Activated CD8-positive, alpha-beta memory T cell treated with anti-CD3 and anti-CD28 coated beads, Interleukin-2, amount 50 U/mL, for 1 hour (primary cell): Measurements from ENCODE around the gene KRTAP4-12.
"Not testable (repeated sequence)": the region's sequence is repeated elsewhere in the genome, so short reads cannot be mapped to it uniquely, and the experiment has no call there.

Source experiments
- DNase-seq: peaks from one replicate; pipeline ENCODE4 v3.0.0-alpha.2; 2020; ENCODE audit errors: extremely low read depth

Gene KRTAP4-12

GRCh38 chr17:41096055-41096454 is 27.9 kb downstream of the KRTAP4-12 start:
- DNase-seq, result no peak

- not testable (repeated sequence) for DNase-seq
These were observed 35.1 kb downstream of the KRTAP4-12 start for GRCh38 chr17:41088760-41089352.

- DNase-seq, result not testable (repeated sequence)
These were observed 39.7 kb downstream of the KRTAP4-12 start, which contains the start of gene KRTAP4-7 for GRCh38 chr17:41084100-41084856. Gene KRTAP4-7 (plus strand): TSS chr17:41084150. CDS start chr17:41084207, 57 bp downstream.

GRCh38 chr17:41083427-41083826 is 40.6 kb downstream of the KRTAP4-12 start:
- DNase-seq, result not testable (repeated sequence)

GRCh38 chr17:41082626-41083025 is 41.4 kb downstream of the KRTAP4-12 start:
- no peak for DNase-seq

GRCh38 chr17:41076788-41077187 is 47.2 kb downstream of the KRTAP4-12 start:
- DNase-seq, result no peak

- no peak for DNase-seq
These were observed 50.3 kb downstream of the KRTAP4-12 start for GRCh38 chr17:41073676-41074075.
